ENCODE data around the gene ME2.
"Not testable (repeated sequence)": the region's sequence is repeated elsewhere in the genome, so short reads cannot be mapped to it uniquely, and the experiment has no call there.

The ME2 gene

DNA sequence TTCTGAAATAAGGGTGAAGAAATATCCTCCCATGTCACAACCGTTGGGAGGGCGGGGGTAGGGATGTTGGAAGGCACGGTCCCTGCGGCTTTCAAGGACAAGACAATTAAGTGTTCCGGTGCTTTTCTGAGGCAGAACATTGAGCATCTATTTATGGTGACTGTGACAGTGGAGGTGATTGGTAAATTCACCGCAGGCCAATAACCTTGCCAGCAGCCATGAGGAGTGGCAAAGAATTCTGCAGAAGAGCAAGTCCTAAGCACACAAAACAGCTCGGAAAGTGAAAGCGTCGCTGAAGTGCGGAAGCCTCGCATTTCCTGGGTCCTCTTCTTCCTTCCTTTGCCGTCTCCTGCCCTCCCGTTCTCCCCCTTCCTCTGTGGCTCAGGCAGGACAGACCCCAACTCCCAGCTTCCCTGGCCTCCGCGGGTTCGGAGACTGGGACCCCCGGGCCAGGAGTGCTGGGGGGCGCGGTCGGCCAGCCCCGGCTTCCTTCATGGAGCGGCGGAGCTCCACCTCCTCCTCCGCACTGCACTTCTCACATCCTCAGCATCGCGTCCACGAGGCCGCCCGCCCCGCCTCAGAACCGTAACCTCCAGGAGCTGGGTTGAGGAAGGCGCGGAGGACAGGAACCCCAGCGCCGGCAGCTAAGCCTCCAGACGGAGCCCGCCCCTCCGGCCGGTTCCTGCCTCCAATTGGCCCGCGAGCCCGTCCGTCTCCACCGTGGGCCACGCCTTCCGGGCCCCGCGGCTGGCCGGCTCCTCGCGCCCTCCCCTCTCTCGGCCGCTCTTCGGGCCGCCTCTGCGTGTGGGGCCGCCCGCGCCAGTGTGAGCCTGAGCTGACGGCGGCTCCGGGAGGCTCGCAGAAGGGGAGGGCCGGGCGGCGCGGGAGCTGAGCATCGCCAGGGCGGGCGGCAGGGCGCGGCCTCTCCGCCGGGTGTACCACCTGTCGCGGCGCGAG lies at the start of gene ME2:
Gene ME2, plus strand, starts transcription at position 774 of the 957 bp plus-strand sequence. CDS start 16,703 bp downstream, outside the sequence.
- DNase-seq (ENCODE audit: low read depth in 1 of 2, low spot score in 1 of 2), result peak; percentile 85 to 88

- no peak for DNase-seq (ENCODE audit: low read depth in 1 of 2, low spot score in 1 of 2)
Measured at GRCh38 chr18:50829644-50830043, 49.3 kb upstream of the ME2 start.

- DNase-seq (ENCODE audit: low read depth in 1 of 2, low spot score in 1 of 2), result no peak
Measured at GRCh38 chr18:50830544-50830943, 48.4 kb upstream of the ME2 start.

DNA sequence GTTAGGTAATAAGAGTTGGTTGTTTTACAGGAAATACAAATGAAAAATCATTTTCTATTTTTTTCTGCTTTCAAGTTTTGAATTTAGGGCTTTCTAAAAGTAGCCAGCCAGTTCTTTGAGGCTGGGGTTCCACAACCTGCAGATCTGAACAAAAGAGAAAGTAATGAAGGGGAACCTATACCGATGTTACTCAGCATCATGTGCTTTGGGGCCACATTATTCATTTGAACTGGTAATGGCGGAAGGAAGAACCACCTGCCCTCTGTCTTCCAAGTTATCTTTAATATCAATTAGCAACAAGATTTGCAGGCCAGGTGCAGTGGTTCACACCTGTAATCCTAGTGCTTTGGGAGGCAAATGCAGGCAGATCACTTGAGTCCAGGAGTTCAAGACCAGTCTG lies 46.2 kb upstream of the ME2 start:
- no peak for DNase-seq (ENCODE audit: low read depth in 1 of 2, low spot score in 1 of 2)

DNA sequence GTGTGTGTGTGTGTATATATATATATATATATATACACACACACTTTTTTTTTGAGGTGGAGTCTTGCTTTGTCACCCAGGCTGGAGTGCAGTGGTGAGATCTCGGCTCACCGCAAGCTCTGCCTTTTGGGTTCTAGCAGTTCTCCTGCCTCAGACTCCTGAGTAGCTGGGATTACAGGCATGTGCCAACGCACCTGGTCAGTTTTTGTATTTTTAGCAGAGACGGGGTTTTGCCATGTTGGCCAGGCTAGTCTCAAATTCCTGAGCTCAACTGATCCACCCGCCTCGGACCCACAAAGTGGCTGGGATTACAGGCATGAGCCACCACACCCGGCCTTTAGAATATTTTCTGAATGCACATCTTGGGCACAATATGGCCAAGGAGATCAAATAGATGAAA lies 45.4 kb upstream of the ME2 start:
- not testable (repeated sequence) for DNase-seq (ENCODE audit: low read depth in 1 of 2, low spot score in 1 of 2)

GRCh38 chr18:50836521-50836957 lies 42.4 kb upstream of the ME2 start:
- DNase-seq (ENCODE audit: low read depth in 1 of 2, low spot score in 1 of 2), result no peak

DNA sequence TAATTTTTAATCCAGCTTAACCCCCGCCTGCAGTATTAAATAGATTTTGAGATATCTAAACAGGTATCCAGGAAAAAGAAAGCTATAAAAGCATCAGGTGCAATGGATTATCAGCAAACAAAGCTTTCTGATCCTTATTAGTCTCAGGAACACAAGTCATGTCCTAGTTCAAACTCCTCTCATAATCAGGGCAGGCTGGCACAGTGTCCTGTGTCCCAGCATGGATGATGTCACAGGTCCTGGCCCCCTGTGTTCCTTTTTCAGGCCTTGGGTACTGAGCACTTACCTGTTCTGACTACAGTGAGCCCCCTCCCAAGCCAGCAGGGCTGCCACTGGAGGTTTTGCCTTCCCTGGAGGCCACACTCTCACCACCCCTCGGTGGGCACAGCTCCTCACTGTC lies 39.6 kb upstream of the ME2 start:
- DNase-seq (ENCODE audit: low read depth in 1 of 2, low spot score in 1 of 2), result no peak

- DNase-seq (ENCODE audit: low read depth in 1 of 2, low spot score in 1 of 2), result no peak
Measured at GRCh38 chr18:50839996-50840395, 38.9 kb upstream of the ME2 start.

GRCh38 chr18:50842846-50843245 lies 36.1 kb upstream of the ME2 start:
- no peak for DNase-seq (ENCODE audit: low read depth in 1 of 2, low spot score in 1 of 2)

DNA sequence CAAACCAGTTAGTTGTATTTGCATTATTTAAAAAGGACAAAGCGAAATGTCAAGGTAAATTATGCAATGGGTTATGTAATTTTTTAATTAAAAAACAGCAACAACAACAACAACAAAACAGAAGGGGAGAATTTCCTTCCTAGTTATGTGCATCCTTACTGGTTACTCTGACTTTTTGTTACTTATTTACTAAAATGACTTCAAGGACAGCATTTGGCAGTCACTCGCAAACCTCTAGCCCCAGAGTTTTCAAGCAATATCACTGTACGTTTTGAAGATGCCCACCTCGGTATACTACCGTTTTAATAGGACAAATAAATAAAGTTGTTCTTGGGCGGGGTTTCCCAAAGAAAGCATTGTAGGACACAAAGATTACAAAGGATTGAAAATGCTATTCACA lies 34.4 kb upstream of the ME2 start:
- no peak for DNase-seq (ENCODE audit: low read depth in 1 of 2, low spot score in 1 of 2)

DNA sequence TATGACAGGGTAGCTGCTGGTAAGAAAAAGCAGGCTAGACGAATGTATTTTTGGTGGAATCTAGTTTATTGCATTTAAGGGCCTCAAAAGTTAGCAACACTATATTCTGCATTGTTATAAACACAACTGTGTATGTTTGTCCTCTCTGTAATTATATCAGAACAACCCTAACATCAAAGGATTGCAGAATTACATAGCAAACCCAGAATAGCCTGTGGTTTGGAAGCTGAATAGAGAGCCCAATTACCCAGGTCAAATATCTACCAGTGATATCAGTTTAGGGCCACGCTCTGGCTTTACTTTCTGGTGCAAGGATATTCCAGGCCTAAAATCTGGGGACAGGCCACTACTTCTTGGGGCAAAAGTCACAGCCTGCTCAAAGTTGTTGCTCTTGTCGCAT lies 34.0 kb upstream of the ME2 start:
- DNase-seq (ENCODE audit: low read depth in 1 of 2, low spot score in 1 of 2), result no peak

DNA sequence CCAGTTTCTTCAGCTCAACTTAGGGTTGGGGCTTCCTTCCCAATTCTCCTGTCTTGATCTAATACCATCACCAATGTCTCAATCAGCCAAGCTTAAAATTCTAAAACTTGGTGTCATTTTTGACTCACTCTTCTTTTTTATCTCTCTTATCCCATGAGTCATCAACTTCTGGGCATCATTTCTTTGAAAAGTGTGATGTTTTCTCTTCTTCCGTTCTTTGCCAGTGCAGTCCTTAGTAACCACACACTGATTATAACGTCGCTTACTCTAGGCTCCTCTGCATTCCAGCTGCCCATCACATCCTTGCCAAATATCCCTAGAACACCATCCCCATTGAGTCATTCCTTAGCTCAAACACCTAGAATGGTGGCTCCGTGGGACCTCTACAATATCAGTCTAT lies 31.7 kb upstream of the ME2 start:
- DNase-seq (ENCODE audit: low read depth in 1 of 2, low spot score in 1 of 2), result no peak

DNA sequence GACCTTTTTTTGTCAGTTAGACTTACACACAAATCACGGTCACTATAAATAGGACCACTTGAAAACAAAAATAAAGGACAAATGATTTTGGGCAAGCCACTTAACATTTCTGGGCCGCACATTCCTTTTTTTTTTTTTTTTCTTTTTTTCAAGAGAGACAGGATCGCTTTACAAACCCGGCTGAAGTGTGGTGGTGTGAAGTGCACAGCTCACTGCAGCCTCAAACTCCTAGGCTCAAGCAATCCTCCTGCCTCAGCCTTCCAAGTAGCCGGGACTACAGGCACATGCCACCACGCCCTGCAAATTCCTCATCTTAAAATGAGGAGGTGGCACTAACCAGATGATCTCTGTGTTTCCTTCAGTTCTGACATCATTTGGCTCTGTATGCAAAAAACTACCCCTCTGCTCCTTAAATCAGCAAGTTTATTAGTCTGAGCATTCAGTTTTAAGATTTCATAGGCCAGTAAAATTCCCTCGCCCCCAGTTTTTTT lies 30.8 kb upstream of the ME2 start:
- DNase-seq (ENCODE audit: low read depth in 1 of 2, low spot score in 1 of 2), result no peak

DNA sequence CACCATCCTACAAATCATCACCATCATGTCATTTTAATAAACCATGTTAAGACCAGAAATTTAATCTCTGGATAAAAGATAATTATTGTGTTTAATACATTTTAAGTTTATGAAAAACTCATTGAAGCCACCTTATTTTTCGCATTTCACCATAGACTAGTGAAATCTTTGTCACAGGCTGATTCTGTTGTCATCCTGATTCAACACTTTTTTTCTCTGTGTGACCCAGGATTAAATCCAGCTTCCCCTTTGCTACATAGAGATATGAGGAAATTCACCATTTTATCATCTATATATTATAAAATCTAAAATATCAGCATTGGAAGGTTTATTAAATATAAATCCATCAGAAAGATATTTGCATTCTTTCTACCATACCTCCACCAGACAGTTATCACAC lies 29.9 kb upstream of the ME2 start:
- no peak for DNase-seq (ENCODE audit: low read depth in 1 of 2, low spot score in 1 of 2)

GRCh38 chr18:50849419-50849821 lies 29.5 kb upstream of the ME2 start:
- DNase-seq (ENCODE audit: low read depth in 1 of 2, low spot score in 1 of 2), result no peak

- DNase-seq (ENCODE audit: low read depth in 1 of 2, low spot score in 1 of 2), result no peak
Measured at GRCh38 chr18:50850307-50851065, 28.4 kb upstream of the ME2 start.

GRCh38 chr18:50853863-50854271 lies 25.1 kb upstream of the ME2 start:
- DNase-seq (ENCODE audit: low read depth in 1 of 2, low spot score in 1 of 2), result no peak

DNA sequence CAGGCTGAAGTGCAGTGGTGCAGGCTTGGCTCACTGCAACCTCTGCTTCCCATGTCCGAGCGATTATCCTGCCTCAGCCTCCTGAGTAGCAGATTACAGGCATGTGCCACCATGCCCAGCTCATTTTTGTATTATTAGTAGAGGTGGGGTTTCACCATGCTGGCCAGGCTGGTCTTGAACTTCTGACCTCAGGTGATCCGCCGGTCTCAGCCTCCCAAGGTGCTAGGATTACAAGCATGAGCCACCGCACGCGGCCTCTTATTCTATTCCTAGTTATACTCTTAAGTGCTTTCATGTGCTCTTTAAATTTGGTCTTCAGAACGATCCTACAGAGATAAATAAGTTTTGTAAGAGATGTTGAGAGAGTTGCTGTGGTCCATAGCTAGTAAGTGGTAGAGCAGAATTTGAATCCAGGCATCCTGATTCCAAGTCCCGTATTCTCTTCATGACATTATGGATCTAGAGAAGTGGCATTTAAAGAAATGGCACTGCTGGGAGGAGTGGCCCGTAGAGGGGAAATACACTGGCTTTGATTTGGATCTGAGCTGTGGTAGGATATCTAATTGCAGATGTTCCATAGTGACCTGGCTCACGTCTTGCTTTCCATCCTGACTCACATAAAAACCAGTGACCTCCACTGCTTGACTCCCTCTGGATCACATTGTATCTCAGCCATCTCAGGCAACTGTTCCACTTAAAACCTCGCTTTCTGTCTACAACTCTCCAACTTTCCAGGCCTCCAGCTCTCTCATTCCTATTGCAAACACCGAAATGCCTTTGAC lies 22.8 kb upstream of the ME2 start:
- DNase-seq (ENCODE audit: low read depth in 1 of 2, low spot score in 1 of 2), result no peak

GRCh38 chr18:50857166-50857565 lies 21.8 kb upstream of the ME2 start:
- DNase-seq (ENCODE audit: low read depth in 1 of 2, low spot score in 1 of 2), result not testable (repeated sequence)

DNA sequence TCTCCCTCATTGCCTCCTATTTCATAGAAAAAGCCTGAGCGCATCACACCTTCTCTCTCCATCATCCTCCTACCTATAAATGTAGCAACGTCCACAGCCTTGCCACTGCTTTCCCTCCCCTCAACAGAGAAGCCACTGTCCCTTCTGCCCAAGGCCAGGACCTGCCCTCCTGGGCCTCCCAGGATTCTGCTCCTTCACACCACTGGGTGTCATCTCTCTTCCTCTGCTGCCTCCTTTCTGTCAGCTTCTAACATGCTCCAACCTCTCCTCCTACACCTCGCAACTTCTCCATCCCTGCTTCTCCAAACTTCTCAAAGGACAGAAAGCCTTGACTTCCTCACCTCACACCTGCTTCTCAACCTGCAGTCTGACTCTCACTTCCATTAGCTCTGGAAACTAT lies 21.2 kb upstream of the ME2 start:
- no peak for DNase-seq (ENCODE audit: low read depth in 1 of 2, low spot score in 1 of 2)
